GM08714 (cell line): ENCODE measurements around the gene IQSEC1.

ENCODE experiments used
- H3K4me3 ChIP-seq: fragments of 200-500 bp; sonication (Bioruptor generic); 2 replicates; pipeline ENCODE4 v1.5.1; 2014; ENCODE audit warnings: mild to moderate bottlenecking, low read length, inconsistent platforms
- ZNF274 ChIP-seq: IDR thresholded peaks from 2 replicates; pipeline ENCODE4 v1.6.1; 2012; ENCODE audit warnings: mild to moderate bottlenecking, low read depth, low read length

IQSEC1 gene

DNA sequence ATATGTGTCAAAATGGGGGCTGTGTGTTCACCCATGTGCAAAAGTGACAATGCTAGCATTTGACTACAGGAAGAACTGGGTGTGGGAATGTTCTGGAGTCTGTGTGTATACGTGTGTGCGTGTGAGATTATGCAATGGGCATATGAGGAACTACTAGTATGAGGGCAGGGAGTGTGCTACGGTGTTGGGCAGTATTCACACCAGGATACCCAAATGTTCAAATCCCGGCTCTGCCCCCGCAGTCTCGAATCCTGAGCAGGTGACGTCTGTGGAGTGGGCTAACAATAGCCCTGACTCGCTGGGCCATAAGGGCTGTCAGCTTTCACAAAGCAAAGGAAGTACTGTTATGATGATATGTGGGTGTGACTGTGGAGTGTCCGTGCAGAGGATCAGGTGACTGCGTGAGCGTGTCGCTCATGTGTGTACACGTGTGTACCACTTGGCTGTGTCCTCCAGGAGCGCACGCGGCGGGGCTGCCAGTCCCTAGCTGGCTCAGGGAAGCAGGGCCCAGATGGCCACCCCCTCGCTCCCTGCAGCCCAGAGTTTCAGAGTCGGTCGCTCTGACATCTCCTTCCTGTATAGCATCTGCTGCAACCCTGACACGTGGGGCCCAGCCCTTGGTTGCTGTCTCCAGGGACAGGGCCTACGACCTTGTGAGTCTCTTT, 27.2 kb downstream of the IQSEC1 start:
- H3K4me3 ChIP-seq: no peak overlapping the region
- TF ChIP-seq ZNF274: no peak

DNA sequence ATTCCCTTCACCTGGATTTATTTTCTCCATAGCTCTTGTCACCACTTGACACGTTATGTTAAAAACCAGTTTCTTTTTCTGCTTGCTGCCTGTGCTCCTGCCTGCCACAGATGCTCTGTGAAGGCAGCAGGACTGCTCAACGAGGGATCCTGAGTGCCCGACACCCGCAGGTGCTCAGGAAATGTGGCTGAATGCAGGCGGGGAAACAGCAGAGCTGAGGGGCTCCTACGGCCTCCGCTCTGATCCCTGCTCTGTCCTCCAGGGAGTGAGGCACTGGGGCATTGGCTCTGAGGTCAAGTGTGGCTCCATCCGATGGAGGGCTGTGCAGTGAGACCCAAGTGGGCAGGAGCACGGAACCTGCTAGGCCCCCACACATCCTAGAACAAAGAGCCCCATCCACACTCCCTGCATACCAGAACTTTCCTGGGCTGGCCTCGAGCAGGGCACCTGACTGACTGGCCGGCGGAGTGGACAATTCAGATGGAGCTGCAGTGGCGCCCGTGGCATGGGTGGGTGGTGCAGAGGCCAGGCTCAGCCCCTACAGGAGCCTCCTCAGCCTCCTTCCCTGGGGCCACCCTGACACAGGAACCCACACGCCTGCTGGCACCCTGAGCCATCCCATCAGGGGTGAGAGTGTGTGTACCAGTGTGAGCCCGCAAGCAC, 27.9 kb downstream of the IQSEC1 start:
- H3K4me3 ChIP-seq: no peak overlapping the region
- no peak for TF ChIP-seq ZNF274

DNA sequence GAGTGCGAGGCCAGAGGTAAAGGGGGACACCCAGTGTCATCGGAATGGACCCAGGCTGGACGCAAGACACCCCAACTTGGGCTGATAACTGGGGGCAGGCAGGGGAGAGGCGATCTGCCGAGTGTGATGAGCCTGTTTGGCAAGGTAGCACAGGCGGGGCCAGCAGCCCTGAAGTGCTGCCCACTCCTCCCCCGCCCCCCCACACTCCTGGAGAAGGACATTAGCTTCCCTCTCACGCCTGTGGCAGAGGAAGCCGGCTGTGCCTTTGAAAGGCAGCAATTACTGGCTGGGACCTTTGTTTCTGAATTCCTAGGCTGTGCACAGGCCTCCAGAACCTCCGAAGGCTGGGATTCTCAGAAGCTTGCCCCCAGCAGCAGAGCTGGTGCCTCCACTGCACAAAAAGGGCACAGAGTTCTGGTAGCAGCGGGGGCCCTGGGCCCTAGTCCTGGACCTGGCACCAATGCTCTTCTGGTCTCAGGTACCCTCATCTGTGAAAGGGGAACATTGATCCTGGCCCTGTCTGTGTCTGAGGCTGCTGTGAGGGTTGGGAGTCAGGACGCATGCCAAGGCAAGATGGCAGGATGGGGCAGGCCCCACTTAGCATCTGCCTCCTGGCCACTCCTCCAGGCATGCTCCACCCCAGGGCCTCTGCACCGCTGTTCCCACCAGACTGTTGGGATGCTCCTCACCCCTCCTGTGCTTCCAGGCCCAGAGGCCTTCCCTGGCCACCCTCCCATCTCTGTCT, 28.6 kb downstream of the IQSEC1 start:
- no peak for TF ChIP-seq ZNF274
- H3K4me3 ChIP-seq: no peak overlapping the region

DNA sequence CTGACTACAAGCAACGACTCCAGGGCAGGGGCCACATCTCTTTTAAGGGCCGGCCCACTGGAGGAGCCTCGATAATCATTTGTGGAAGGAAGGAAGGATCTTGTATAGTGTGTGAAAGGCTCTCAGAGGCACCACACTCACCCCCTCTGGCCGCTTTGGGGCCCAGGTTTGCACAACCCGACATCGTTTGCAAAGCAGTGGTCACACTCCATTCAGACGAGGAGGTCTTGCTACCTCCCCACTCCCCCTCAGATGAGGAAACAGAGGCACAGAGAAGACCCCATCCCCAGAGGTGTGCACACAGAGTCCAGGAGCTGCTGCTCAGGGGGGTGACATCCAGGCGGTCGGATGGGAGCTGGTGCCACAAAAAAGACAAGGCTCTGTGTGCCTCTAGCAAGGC, 29.6 kb downstream of the IQSEC1 start:
- no peak for TF ChIP-seq ZNF274
- H3K4me3 ChIP-seq: no peak overlapping the region

DNA sequence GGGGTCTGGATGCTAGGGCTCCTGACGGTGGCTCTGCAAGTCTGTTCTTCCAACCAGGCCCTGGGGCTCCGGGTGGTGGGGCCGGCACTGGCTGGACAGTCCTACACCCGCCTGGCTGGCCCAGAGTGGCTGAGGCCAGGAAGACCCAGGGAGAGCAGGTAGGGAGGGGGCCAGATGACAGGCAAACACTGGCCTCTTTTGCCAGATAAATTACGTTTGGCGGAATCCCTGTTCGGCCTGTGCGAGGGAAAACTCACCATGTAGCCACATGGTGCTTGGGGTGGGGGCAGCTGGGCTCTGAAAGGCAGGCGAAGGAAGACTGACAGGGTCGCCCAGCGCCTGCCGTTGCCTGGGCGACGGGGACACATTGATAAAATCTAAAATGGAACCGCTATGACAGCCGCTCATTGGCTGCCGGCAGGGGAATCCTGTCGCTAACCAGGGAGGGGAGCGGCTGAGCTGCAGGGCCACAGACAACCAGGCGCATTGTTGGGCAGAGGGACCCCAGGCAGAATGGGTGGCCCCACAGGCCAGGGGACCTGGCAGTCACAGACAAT, 30.4 kb downstream of the IQSEC1 start:
- H3K4me3 ChIP-seq: no peak overlapping the region
- TF ChIP-seq ZNF274: no peak

DNA sequence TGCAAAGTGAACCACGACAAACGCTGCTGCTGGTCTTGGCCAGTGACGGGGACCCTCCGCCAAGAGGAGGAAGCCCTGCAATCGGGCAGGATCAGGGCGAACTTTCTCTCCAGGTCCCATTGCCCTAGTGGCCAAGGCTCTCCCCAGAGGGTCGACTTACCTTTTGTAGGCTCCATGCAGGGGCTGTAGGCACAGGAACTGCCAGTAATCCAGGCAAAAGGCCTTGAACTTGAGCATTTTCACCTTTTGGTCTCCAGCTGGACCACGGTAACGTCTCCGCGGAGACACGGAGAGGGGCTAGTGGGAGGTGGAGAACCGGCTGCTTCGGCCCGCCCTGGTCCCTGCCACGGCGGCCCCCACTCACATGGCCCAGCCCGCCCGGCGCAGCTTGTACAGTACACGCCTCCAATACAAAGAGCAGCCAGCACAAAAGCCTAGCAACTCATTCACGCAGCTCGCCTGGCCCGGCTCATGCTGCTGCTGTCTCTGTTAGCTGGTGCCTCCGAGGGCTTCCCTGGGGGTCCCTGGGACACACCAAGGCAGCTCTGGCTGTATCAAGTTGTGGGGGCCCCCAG, 31.0 kb downstream of the IQSEC1 start:
- no peak for TF ChIP-seq ZNF274
- H3K4me3 ChIP-seq: no peak overlapping the region

DNA sequence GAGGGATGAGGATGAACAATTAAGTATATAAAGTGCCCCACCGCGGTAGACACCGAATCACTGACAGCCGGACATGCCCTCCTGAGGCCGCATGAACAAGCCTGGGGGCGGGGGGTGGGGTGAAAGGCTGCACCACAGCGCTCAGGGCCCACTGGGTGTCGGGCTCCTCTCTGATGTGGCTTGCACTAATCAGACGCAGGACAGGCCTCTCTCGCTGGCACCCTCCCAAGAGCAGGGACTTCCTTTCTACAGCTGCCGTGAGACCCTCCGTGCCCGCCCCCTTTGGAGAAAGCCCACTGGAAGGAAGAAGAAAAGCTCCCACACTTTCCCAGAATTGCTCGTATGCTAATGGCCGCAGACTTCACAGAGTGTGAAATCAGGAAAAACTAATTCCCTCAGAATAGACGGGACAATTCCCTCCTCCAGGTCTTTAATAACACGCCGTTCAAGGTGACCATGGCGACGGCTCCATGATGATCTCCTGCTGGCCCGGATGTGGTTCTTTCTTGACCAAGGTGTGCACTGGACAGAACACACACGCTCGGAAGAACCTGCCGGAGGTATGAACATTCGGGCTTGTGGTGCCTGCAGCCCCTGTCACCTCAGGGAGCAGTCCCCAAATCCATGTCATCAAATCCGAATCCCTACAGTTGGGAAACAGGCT, 32.0 kb downstream of the IQSEC1 start:
- no peak overlapping the region for H3K4me3 ChIP-seq
- TF ChIP-seq ZNF274: no peak

DNA sequence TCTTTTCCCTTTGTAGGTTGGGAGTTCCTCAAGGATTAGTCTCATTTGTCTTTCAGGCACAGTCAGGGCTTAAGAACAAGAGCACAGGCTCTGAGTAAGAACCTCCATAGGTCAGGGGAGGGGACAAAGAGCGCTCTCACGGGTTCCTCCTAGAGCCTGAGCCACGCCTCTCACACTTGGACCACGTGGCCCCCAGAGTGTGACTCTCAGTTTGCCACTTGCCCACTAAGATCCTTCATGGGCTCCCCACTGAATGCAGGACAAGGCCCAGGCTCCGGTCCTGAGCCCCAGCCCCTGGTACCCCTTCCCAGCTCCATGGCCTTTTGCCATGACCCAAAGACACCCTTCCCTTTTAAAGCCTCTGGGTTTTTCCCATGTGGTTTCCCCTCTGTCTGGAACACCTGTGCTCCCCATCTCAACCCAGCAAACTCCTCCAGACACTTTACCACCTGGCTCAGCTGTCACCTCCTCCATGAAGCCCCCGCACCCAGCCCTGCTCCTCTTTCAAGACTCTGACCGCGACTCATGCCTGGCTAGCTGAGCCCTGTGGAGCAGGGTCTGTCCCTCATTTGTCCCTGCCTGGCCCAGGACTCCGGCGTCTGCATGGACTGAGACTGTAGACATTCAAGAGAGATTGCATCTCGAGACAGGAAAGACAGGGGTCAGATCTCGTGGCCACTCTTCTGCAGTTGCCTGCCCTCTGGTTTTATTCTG, 32.7 kb downstream of the IQSEC1 start:
- TF ChIP-seq ZNF274: no peak
- no peak overlapping the region for H3K4me3 ChIP-seq

DNA sequence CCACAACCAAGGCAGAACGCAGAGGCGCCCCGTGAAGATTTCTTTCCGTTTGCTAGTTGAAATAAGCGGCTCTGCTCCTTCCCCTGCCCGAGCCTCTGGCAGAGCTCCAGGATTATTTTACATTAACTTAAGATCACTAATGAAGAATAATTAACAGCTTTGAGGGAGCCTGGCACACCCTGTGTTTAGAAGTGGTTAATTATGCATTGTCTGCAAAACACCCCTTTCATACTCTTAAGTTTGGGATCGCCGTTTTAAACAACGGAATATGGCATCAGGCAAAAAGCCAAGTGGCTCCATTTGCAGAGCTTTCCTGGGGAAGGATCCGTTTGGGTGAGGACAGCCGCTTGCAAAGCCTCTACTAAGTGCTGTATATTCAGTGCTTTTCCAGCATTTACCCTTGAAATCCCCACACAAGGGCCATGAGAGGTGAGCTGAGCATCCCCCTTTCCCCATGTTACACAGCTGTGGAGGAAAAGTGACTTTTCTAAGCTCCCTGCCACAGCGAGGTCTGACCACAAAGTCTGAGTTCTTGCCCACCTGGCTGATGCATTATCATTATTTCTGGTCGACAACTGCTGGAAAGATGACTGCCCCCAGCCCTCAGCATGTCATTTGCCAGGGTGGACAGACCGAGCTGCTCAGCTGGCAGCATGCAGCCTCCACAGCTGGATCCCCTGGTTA, 33.9 kb downstream of the IQSEC1 start:
- no peak for TF ChIP-seq ZNF274

DNA sequence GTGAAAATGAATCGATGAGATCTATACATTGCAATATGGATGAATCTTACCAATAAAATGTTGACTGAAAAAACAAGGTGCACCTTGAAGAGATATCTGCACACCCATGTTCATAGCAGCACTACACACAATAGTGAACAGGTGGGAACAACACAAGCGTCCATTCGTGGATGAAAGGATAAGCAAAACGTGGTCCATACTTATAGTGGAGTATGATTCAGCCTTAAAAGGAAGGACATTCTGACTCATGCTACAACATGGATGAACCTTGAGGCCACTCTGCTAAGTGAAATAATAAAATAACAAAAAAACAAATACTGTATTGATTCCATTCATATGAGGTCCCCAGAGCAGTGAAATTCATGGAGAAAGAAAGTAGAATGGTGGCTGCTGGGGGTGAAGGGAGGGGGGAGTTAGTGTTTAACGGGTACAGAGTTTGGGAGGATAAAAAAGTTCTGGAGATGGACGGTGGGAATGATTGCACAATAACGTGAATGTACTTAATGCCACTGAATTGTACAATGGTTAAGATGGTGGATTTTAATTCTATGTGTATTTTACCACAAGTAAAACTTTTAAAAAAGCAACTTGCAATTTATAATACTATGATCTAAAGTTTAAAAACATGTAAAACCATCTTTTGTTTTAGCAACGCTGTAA, 35.6 kb downstream of the IQSEC1 start:
- no peak for TF ChIP-seq ZNF274
- no peak overlapping the region for H3K4me3 ChIP-seq

More for the DNA sequence above, 33.9 kb downstream of the IQSEC1 start:
- H3K4me3 ChIP-seq: no peak overlapping the region

DNA sequence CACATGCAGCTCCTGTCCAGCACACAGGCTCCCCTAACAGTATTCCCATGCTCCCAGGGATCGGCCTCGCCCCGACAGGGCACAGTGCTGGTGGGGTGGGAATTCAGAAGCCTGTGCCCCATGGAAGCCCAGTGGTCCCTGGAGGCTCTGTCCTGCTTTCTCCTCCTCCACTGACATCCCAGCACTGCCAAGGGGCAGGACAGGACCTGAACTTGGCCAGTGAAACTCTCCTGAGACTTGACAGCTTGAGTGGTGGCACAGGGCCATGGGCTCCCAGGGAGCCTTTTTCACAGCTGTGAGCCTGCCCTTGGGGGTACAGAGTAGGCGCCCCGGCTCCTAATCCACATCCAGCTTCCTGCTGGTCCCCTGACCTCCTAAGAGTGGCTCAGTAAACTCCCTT, 38.4 kb downstream of the IQSEC1 start:
- no peak for TF ChIP-seq ZNF274
- H3K4me3 ChIP-seq: no peak overlapping the region

DNA sequence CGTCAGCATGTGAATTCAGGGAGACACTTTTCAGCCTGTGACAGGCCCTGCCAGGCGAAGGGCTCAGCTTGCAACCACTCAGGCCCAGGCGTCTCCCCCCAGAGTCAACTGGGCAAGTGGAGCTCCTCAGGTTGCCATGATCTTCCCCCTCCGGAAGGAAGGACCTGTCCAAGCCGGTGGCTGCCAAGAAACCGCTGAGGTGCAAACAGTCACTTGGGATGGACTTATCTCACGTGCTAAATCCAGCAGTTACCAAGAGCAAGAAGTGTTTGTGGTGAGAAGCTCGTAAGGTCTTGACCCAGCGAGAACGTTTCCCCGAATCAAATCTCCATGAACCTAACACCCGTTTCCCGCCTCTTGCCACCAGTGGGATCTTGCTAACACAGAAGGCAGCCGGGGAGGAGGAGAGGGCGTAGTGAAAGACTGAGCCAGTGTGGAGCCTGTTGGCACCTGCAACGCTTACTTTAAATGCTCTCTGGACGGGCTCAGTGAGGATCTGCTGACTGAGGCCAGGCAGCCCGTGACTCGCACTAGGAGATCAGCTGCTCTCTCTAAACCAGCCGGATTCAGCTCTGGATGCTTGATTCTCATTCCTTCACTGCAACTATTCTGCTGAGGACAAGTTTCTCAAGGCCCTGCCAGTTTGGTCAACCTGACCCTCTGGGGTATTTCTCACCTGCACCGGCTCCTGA, 39.0 kb downstream of the IQSEC1 start:
- H3K4me3 ChIP-seq: no peak overlapping the region
- TF ChIP-seq ZNF274: no peak

DNA sequence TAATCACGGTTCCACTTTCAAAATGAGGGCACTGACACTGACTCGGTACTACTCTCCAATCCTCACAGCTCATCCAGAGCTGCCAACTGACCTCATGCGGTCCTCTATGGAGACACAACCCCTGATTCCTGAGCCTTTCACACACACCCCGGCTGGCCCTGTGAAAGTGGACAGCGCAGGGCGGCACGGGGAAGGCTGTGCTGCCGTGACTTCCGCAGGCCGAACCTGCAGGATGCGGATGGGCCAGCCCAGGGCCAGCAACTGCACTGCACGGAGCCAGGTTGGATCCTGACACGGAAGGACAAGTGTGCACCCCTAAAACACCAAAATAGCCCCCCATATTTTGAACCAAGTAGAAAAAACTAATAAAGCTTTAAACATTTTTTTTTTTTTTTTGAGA, 41.0 kb downstream of the IQSEC1 start:
- TF ChIP-seq ZNF274: no peak
- H3K4me3 ChIP-seq: no peak overlapping the region
